ENCODE measurements around the gene OR2L8. TPM values are rescaled to one million over a fixed set of nuclear protein-coding genes. Genes with fewer than 3 reads are reported as not detected.

Gene OR2L8, protein sequence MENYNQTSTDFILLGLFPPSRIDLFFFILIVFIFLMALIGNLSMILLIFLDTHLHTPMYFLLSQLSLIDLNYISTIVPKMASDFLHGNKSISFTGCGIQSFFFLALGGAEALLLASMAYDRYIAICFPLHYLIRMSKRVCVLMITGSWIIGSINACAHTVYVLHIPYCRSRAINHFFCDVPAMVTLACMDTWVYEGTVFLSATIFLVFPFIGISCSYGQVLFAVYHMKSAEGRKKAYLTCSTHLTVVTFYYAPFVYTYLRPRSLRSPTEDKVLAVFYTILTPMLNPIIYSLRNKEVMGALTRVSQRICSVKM
- not detected for total RNA-seq
- long read RNA-seq, result 0 reads

DNA sequence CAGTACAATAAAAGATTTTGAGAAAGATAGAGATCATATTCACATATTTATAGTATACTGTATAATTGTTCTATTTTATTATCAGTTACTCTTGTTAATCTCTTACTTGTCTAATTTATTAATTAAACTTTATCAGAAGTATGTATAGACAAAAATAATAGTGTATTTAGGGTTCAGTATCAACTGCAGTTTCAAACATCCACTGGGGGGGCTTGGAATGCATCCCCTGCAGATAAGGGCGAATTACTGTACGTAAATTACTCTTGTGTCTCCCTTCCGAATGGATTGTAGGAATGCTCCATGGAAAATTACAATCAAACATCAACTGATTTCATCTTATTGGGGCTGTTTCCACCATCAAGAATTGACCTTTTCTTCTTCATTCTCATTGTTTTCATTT is at the start of gene OR2L8:
OR2L8 (plus strand) TSS at position 301 of the 400 bp plus-strand sequence; CDS start at position 301, 0 bp downstream.
- Histone ChIP-seq H3K27ac (no peak within 1 kb of the TSS), H3K36me3 (no peaks in the 10 kb centered on the region), H3K4me3 (no peak within 1 kb of the TSS), H3K4me1 (no peaks in the 10 kb centered on the region), H3K27me3 (no peaks in the 10 kb centered on the region), H3K9me3 (no peaks in the 10 kb centered on the region)
- no peak for DNase-seq
- TF ChIP-seq, protein P1, sequence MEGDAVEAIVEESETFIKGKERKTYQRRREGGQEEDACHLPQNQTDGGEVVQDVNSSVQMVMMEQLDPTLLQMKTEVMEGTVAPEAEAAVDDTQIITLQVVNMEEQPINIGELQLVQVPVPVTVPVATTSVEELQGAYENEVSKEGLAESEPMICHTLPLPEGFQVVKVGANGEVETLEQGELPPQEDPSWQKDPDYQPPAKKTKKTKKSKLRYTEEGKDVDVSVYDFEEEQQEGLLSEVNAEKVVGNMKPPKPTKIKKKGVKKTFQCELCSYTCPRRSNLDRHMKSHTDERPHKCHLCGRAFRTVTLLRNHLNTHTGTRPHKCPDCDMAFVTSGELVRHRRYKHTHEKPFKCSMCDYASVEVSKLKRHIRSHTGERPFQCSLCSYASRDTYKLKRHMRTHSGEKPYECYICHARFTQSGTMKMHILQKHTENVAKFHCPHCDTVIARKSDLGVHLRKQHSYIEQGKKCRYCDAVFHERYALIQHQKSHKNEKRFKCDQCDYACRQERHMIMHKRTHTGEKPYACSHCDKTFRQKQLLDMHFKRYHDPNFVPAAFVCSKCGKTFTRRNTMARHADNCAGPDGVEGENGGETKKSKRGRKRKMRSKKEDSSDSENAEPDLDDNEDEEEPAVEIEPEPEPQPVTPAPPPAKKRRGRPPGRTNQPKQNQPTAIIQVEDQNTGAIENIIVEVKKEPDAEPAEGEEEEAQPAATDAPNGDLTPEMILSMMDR (IDR thresholded peaks at IDR 0.05), result no peak
- ATAC-seq, result no peak
- intact Hi-C loops (cut with DNase I), result no loop called here

DNA sequence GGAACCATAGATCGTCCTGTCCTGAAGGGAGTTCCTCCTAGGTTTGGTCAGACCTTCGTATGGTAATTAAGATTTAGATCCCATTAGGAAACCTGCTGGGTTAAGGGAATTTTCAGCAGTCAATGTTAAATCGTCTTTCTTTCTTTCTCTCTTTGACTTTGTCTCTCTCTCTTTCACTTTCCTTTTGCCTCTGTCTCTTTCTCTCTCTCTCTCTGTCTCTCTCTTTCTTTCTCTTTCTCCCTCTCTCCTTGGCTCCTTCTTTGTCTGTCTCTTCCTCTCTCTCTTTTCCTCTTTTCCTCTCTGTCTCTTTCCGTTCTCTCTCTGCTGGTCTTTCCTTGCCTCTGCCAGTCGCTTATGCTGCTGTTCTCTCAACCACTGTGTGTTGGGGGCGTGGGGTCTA is 44.5 kb upstream of the OR2L8 start:
- TF ChIP-seq, protein P1 (IDR thresholded peaks at IDR 0.05), result no peak

DNA sequence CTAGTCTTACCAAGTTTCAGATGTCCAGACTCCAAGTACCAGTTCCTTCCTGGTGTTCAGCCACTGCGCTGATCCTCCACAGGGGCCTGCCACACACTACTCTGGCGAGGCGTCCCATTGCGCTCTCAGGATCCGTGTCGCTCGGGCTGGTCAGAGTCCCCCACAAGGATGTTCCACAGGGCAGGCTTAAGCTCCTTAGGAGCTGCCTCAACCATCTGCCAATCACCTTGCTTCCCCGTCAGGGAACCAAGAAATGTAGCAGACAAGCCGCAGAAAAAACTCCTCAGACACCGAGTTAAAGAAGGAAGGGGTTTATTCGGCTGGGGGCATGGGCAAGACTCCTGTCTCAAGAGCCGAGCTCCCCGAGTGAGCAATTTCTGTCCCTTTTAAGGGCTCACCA is 43.5 kb upstream of the OR2L8 start:
- H3K4me1 ChIP-seq, result no peaks in the 10 kb centered on the region
- intact Hi-C loops (cut with DNase I), result no loop called here
- H3K9me3 ChIP-seq, result no peaks in the 10 kb centered on the region
- no peaks in the 10 kb centered on the region for H3K36me3 ChIP-seq
- DNase-seq, result no peak
- TF ChIP-seq, protein P1 (IDR thresholded peaks at IDR 0.05), result no peak
- H3K27ac ChIP-seq, result no peak overlapping the region
- H3K4me3 ChIP-seq, result no peak overlapping the region
- no peak for ATAC-seq
- no peaks in the 10 kb centered on the region for H3K27me3 ChIP-seq

More for the DNA sequence above, 44.5 kb upstream of the OR2L8 start:
- H3K36me3 ChIP-seq, result no peaks in the 10 kb centered on the region
- no peaks in the 10 kb centered on the region for H3K27me3 ChIP-seq
- intact Hi-C loops (cut with DNase I), result no loop called here
- no peaks in the 10 kb centered on the region for H3K4me1 ChIP-seq
- no peaks in the 10 kb centered on the region for H3K9me3 ChIP-seq
- H3K4me3 ChIP-seq, result no peak overlapping the region
- DNase-seq (no peak), ATAC-seq (no peak)
- H3K27ac ChIP-seq, result no peak overlapping the region

- no peaks in the 10 kb centered on the region for H3K9me3 ChIP-seq
- TF ChIP-seq, protein P1 (IDR thresholded peaks at IDR 0.05), result no peak
- peak overlapping the region; percentile 38 for H3K4me3 ChIP-seq
- H3K4me1 ChIP-seq, result no peaks in the 10 kb centered on the region
- DNase-seq (no peak), ATAC-seq (no peak)
- intact Hi-C loops (cut with DNase I), result no loop called here
- no peaks in the 10 kb centered on the region for H3K27me3 ChIP-seq
- H3K27ac ChIP-seq, result no peak overlapping the region
- no peaks in the 10 kb centered on the region for H3K36me3 ChIP-seq
Observed at GRCh38 chr1:247905910-247906503, 42.7 kb upstream of the OR2L8 start.

DNA sequence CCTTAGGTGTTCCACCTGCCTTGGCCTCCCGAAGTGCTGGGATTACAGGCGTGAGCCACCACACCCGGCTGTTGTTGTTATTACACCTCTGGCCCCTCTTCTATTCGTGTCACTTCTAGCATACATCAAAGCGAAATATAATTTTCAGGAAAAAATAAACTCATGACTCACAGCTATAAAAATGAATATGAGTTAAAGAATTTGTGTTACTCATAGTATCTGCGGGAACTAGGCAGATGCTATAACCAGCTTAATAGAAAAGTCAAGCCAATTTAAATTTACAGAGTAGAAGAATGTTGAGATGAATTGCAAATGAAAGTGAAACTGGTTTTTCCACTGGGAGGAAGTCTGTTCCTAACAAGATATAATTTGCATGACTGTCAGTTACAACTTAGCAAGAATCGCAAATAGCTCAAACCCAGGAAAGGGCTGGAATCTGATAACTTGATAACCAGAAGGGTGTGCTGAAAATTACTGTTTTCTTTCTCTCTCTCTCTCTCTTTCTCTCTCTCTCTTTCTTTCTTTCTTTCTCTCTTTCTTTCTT is 42.1 kb upstream of the OR2L8 start:
- no peaks in the 10 kb centered on the region for H3K36me3 ChIP-seq
- TF ChIP-seq, protein P1 (IDR thresholded peaks at IDR 0.05), result no peak
- H3K9me3 ChIP-seq, result no peaks in the 10 kb centered on the region
- H3K4me3 ChIP-seq, result peak overlapping the region; percentile 38
- ATAC-seq (peak; percentile 46), DNase-seq (no peak)
- no peaks in the 10 kb centered on the region for H3K4me1 ChIP-seq
- no peak overlapping the region for H3K27ac ChIP-seq
- intact Hi-C loops (cut with DNase I), result no loop called here
- H3K27me3 ChIP-seq, result no peaks in the 10 kb centered on the region
